ENCODE data around the gene OGT.
"Not testable (repeated sequence)": the region's sequence is repeated elsewhere in the genome, so short reads cannot be mapped to it uniquely, and the experiment has no call there.

Gene OGT

DNA sequence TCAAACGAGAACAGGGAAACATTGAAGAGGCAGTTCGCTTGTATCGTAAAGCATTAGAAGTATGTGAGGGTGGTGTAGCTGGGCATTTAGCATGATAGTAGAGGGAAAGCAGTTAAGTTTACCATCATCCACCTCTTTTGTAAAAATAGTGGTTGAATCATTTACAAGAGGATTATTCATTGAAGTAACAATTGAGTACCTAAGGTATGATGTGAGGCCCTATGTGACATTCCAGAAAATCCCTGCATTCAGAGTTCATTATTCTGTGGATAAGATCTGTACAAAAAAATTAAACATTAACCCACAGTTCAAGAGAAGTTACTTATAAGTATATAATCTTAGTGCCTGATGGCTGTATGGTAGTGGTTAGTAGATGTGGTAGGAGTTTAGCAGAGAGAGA, 23.1 kb downstream of the OGT start:
- Histone ChIP-seq H3K36me3 (ENCODE audit: control insufficient read depth, insufficient read depth, low read length) (no peaks in the 10 kb centered on the region; the same call in 1 of the 2 replicates), H3K4me1 (ENCODE audit: control insufficient read depth, insufficient read depth, low read length) (no peaks in the 10 kb centered on the region), H3K9me3 (ENCODE audit: control insufficient read depth, insufficient read depth, low read length) (no peaks in the 10 kb centered on the region), H3K4me3 (ENCODE audit: low read length) (no peak overlapping the region), H3K27ac (ENCODE audit: low read length) (no peak overlapping the region), H3K27me3 (ENCODE audit: control insufficient read depth, insufficient read depth, low read length) (no peaks in the 10 kb centered on the region)
- no peak for DNase-seq (ENCODE audit: low read depth, low spot score)
- no CpG with 5 or more reads among the region's 3 CpGs for WGBS (ENCODE audit: insufficient coverage, insufficient read length)

DNA sequence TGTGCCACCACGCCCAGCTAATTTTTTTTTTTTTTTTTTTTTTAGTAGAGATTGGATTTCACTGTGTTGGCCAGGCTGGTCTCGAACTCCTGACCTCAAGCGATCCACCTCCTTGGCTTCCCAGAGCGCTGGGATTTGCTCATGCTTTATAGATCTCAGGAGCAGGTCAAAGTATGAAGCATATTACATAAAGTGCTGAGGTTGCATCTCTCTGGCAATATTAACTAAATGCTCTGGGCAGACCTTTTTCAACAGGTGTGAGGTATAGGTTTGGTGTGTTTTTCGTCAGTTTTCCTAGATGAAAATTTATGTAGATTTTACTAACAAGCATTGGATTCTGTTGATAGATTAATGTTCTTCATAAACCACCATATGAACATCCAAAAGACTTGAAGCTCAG, 26.0 kb downstream of the OGT start:
- Histone ChIP-seq H3K36me3 (ENCODE audit: control insufficient read depth, insufficient read depth, low read length) (peaks cover 5% of the 10 kb centered on the region; the same call in 1 of the 2 replicates), H3K27ac (ENCODE audit: low read length) (no peak overlapping the region), H3K27me3 (ENCODE audit: control insufficient read depth, insufficient read depth, low read length) (no peaks in the 10 kb centered on the region), H3K4me1 (ENCODE audit: control insufficient read depth, insufficient read depth, low read length) (no peaks in the 10 kb centered on the region), H3K4me3 (ENCODE audit: low read length) (no peak overlapping the region), H3K9me3 (ENCODE audit: control insufficient read depth, insufficient read depth, low read length) (no peaks in the 10 kb centered on the region)
- WGBS (ENCODE audit: insufficient coverage, insufficient read length): no CpG with 5 or more reads among the region's 5 CpGs
- DNase-seq (ENCODE audit: low read depth, low spot score): no peak

DNA sequence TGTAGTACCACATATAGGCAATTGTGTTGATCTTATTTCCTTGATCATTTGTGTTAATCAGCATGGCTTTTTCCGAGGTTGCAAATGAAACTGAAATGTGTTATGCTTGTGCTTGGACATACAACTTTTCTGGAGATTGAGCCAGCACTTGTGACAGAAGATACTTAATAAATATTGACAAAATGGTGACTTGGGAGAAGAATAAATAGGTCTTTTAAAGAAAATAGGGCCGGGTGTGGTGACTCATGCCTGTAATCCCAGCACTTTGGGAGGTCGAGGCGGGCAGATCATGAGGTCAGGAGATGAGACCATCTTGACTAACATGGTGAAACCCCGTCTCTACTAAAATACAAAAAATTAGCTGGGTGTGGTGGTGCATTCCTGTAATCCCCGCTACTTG, 26.9 kb downstream of the OGT start:
- DNase-seq (ENCODE audit: low read depth, low spot score); H3K4me3 ChIP-seq (ENCODE audit: low read length); H3K36me3 ChIP-seq (ENCODE audit: control insufficient read depth, insufficient read depth, low read length); H3K9me3 ChIP-seq (ENCODE audit: control insufficient read depth, insufficient read depth, low read length); H3K27ac ChIP-seq (ENCODE audit: low read length); H3K27me3 ChIP-seq (ENCODE audit: control insufficient read depth, insufficient read depth, low read length); H3K4me1 ChIP-seq (ENCODE audit: control insufficient read depth, insufficient read depth, low read length): not testable (repeated sequence)
- no CpG with 5 or more reads among the region's 6 CpGs for WGBS (ENCODE audit: insufficient coverage, insufficient read length)

DNA sequence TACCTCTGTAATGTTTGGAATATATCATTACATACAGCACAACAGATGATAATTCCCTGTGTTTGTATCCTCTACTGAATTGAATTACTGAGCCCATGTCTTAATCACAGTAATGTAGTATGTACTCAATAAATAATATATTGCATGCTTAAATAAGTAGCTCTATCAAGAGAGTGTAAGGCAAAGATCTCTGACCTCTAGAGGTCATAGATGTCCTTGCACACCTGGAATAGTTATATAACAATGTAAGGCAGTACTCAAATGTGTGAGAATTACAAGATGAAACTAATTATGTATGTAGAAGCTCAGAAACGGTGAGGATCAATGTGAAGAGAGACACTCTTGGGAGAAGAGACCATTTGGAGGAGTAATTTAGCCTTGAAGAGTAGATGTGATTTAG, 31.0 kb downstream of the OGT start:
- no peaks in the 10 kb centered on the region for H3K4me1 ChIP-seq (ENCODE audit: control insufficient read depth, insufficient read depth, low read length)
- H3K36me3 ChIP-seq (ENCODE audit: control insufficient read depth, insufficient read depth, low read length): peaks cover 11% of the 10 kb centered on the region; the same call in 1 of the 2 replicates
- DNase-seq (ENCODE audit: low read depth, low spot score): no peak
- no CpG with 5 or more reads among the region's 1 CpG for WGBS (ENCODE audit: insufficient coverage, insufficient read length)
- no peak overlapping the region for H3K27ac ChIP-seq (ENCODE audit: low read length)
- no peak overlapping the region for H3K4me3 ChIP-seq (ENCODE audit: low read length)
- no peaks in the 10 kb centered on the region for H3K9me3 ChIP-seq (ENCODE audit: control insufficient read depth, insufficient read depth, low read length)
- H3K27me3 ChIP-seq (ENCODE audit: control insufficient read depth, insufficient read depth, low read length): no peaks in the 10 kb centered on the region

GRCh38 chrX:71565474-71566041, 32.7 kb downstream of the OGT start:
- H3K27me3 ChIP-seq (ENCODE audit: control insufficient read depth, insufficient read depth, low read length): no peaks in the 10 kb centered on the region
- H3K36me3 ChIP-seq (ENCODE audit: control insufficient read depth, insufficient read depth, low read length): peaks cover 11% of the 10 kb centered on the region; the same call in 1 of the 2 replicates
- no peak overlapping the region for H3K4me3 ChIP-seq (ENCODE audit: low read length)
- no peaks in the 10 kb centered on the region for H3K9me3 ChIP-seq (ENCODE audit: control insufficient read depth, insufficient read depth, low read length)
- H3K4me1 ChIP-seq (ENCODE audit: control insufficient read depth, insufficient read depth, low read length): no peaks in the 10 kb centered on the region
- DNase-seq (ENCODE audit: low read depth, low spot score): no peak
- H3K27ac ChIP-seq (ENCODE audit: low read length): no peak overlapping the region
- no CpG with 5 or more reads among the region's 9 CpGs for WGBS (ENCODE audit: insufficient coverage, insufficient read length)

DNA sequence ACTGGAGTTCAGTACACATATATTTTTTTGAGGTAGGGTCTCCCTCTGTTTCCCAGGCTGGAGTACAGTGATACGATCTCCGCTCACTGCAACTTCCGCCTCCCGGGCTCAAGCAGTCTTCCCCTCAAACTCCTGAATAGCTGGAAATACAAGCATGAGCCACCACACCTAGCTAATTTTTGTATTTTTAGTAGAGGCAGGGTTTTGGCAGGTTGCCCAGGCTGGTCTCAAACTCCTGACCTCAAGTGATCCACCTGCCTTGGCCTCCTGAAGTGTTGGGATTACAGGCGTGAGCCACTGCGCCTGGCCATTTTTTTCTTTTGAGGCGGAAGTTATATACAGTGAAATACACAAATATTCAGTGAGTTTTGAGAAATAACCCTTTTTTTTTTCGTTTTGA, 38.5 kb downstream of the OGT start:
- H3K27me3 ChIP-seq (ENCODE audit: control insufficient read depth, insufficient read depth, low read length); DNase-seq (ENCODE audit: low read depth, low spot score); H3K36me3 ChIP-seq (ENCODE audit: control insufficient read depth, insufficient read depth, low read length); H3K27ac ChIP-seq (ENCODE audit: low read length); H3K4me3 ChIP-seq (ENCODE audit: low read length); H3K4me1 ChIP-seq (ENCODE audit: control insufficient read depth, insufficient read depth, low read length); H3K9me3 ChIP-seq (ENCODE audit: control insufficient read depth, insufficient read depth, low read length): not testable (repeated sequence)
- WGBS (ENCODE audit: insufficient coverage, insufficient read length): no CpG with 5 or more reads among the region's 8 CpGs

DNA sequence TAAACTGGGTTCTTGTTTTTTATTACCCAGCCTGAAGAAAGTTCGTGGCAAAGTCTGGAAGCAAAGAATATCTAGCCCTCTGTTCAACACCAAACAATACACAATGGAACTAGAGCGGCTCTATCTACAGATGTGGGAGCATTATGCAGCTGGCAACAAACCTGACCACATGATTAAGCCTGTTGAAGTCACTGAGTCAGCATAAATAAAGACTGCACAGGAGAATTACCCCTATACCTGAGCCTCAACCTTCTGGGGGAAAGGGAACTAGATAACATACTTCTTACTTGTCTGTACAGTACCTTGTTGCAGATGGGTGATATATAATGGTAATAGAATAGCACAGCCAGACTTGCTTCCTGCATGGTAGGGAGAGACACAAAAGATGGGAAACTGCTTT, 40.7 kb downstream of the OGT start:
- H3K9me3 ChIP-seq (ENCODE audit: control insufficient read depth, insufficient read depth, low read length): no peaks in the 10 kb centered on the region
- no CpG with 5 or more reads among the region's 2 CpGs for WGBS (ENCODE audit: insufficient coverage, insufficient read length)
- no peaks in the 10 kb centered on the region for H3K27me3 ChIP-seq (ENCODE audit: control insufficient read depth, insufficient read depth, low read length)
- no peak overlapping the region for H3K4me3 ChIP-seq (ENCODE audit: low read length)
- DNase-seq (ENCODE audit: low read depth, low spot score): no peak
- H3K4me1 ChIP-seq (ENCODE audit: control insufficient read depth, insufficient read depth, low read length): no peaks in the 10 kb centered on the region
- H3K27ac ChIP-seq (ENCODE audit: low read length): no peak overlapping the region
- peaks cover 3% of the 10 kb centered on the region; the same call in 1 of the 2 replicates for H3K36me3 ChIP-seq (ENCODE audit: control insufficient read depth, insufficient read depth, low read length)

DNA sequence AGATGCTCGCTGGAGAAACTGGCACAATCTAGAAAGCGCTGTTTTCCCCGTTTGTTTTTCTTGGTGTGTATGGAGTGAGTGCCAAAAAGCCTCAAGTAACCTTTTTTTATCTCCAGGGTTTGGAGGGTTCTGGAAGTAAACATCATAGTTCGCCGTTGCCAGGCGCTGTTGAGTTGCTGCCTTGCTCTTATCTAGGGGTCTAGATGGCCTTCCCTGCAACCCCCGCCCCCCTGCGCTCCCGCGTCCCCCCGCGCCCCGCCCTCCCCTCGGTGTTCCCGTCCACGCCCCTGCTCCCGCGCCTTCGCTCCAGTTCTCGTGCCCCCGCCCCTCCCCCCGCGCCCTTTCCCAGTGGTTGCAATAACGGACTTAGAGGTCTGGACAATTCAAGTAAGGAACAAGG, 44.8 kb downstream of the OGT start:
- Histone ChIP-seq H3K27ac (ENCODE audit: low read length) (no peak overlapping the region), H3K36me3 (ENCODE audit: control insufficient read depth, insufficient read depth, low read length) (peaks cover 3% of the 10 kb centered on the region; the same call in 1 of the 2 replicates), H3K9me3 (ENCODE audit: control insufficient read depth, insufficient read depth, low read length) (no peaks in the 10 kb centered on the region), H3K27me3 (ENCODE audit: control insufficient read depth, insufficient read depth, low read length) (no peaks in the 10 kb centered on the region), H3K4me3 (ENCODE audit: low read length) (no peak overlapping the region), H3K4me1 (ENCODE audit: control insufficient read depth, insufficient read depth, low read length) (peaks cover 2% of the 10 kb centered on the region)
- DNase-seq (ENCODE audit: low read depth, low spot score): no peak
- no CpG with 5 or more reads among the region's 24 CpGs for WGBS (ENCODE audit: insufficient coverage, insufficient read length)

DNA sequence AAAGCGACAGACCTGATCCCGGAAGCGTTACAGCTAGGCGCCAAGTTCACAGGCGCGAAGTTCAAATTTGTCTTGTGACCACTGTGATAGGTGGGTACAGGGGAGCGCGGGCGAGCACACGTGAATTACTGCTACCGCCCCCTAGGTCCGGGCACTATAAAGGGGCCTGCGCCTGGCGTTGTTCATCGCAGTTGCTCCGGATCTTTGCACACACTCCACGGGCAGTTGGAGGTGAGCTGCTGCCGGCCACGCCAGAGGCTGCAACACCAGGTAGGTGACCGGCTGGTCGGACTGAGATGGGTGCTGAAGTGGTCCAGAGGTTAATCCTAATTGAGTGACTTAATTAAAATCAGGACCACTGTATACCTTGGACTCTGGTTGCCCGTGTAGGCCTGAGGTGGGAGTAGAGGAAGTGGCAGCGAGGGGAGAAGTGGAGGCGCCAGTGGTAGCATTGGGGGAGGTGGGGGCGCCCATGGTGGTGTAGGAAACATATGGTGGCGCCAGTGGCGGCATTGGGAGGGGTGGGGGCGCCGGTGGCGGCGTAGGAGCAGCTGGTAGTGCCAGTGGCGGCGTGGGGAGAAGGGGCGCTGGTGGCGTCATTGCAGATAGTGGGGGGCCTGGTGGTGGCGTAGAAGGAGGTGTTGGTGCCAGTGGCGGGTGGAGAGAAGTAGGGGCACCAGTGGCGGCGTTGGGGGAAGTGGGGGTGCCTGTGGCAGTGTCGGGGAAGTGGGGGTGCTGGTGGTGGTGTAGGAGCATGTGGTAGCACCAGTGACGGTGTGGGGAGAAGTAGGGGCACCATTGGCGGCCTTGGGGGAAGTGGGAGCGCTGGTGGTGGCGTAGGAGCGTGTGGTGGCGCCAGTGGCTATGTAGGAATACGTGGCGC, 45.6 kb downstream of the OGT start, which contains the start of gene GCNA:
TSS of gene GCNA (plus strand) at position 185 of the 883 bp plus-strand sequence. CDS start 2,385 bp downstream, outside the sequence.
- Histone ChIP-seq H3K27ac (ENCODE audit: low read length) (no peak within 1 kb of the TSS), H3K36me3 (ENCODE audit: control insufficient read depth, insufficient read depth, low read length) (peaks cover 3% of the 10 kb centered on the region; the same call in 1 of the 2 replicates), H3K4me1 (ENCODE audit: control insufficient read depth, insufficient read depth, low read length) (peaks cover 2% of the 10 kb centered on the region), H3K9me3 (ENCODE audit: control insufficient read depth, insufficient read depth, low read length) (no peaks in the 10 kb centered on the region), H3K4me3 (ENCODE audit: low read length) (no peak within 1 kb of the TSS), H3K27me3 (ENCODE audit: control insufficient read depth, insufficient read depth, low read length) (no peaks in the 10 kb centered on the region)
- WGBS (ENCODE audit: insufficient coverage, insufficient read length): no CpG with 5 or more reads among the region's 48 CpGs
- no peak for DNase-seq (ENCODE audit: low read depth, low spot score)

DNA sequence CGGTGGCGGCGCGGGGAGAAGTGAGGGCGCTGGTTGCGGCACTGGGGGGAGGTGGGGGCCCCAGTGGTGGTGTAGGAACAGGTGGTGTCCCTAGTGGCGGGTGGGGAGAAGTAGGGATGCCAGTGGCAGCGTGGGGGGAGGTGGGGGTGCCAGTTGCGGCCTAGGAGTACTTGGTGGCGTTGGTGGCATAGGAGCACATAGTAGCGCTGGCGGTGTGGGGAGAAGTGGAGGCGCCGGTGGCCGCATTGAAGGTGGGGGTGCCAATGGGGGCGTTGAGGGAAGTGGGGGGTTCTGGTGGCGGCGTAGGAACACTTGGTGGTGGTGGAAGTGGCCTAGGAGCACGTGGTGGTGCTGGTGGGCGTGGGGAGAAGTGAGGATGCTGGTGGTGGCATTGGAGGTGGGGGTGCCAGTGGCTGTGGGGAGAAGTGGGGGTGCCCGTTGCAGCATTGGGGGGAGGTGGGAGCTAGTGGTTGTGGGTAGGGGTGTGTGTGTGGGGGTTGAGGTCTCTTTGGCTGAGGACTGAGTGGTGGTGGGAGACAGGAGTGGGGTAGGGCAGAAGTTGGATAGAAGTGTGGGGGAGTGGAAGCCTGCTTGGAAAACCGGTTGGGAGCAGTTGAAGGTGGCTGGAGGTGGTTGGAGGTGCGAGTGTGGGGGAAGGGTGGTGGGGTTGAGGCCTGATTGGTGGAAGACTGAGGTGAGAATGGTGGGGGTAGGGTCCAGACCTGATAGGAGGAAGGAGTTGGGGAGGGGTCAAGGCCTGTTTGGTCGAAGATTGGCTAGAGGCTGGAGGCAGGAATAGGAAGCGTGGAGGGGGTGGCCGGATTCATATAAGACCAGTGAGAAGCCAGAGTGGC, 46.5 kb downstream of the OGT start:
- Histone ChIP-seq H3K9me3 (ENCODE audit: control insufficient read depth, insufficient read depth, low read length) (no peaks in the 10 kb centered on the region), H3K27me3 (ENCODE audit: control insufficient read depth, insufficient read depth, low read length) (no peaks in the 10 kb centered on the region), H3K4me3 (ENCODE audit: low read length) (no peak overlapping the region), H3K4me1 (ENCODE audit: control insufficient read depth, insufficient read depth, low read length) (peaks cover 2% of the 10 kb centered on the region), H3K27ac (ENCODE audit: low read length) (no peak overlapping the region), H3K36me3 (ENCODE audit: control insufficient read depth, insufficient read depth, low read length) (no peaks in the 10 kb centered on the region)
- DNase-seq (ENCODE audit: low read depth, low spot score): no peak
- no CpG with 5 or more reads among the region's 26 CpGs for WGBS (ENCODE audit: insufficient coverage, insufficient read length)

Measured in iPS DF 6.9 (cell line).